GM10847 (cell line): ENCODE results near the gene SDSL.

Experiments
- POLR2A ChIP-seq: IDR thresholded peaks from 2 replicates; pipeline ENCODE4 v1.6.1; 2011; ENCODE audit not compliant: insufficient read length; ENCODE audit errors: extremely low read depth

SDSL gene

GRCh38 chr12:113422030-113422885 lies at the start of gene SDSL:
Gene SDSL, plus strand, starts transcription at chr12:113422380. Its CDS starts 5,603 bp downstream, at chr12:113427983.
- TF ChIP-seq POLR2A, result no peak

- no peak for TF ChIP-seq POLR2A
Observed at GRCh38 chr12:113373440-113373839, 48.7 kb upstream of the SDSL start.

- no peak for TF ChIP-seq POLR2A
Observed at GRCh38 chr12:113373969-113374368, 48.2 kb upstream of the SDSL start.

- TF ChIP-seq POLR2A, result no peak
Observed at GRCh38 chr12:113374823-113375428, 47.3 kb upstream of the SDSL start.

GRCh38 chr12:113378291-113378690 lies 43.9 kb upstream of the SDSL start:
- no peak for TF ChIP-seq POLR2A

- no peak for TF ChIP-seq POLR2A
Observed at GRCh38 chr12:113381220-113381619, 41.0 kb upstream of the SDSL start.

- TF ChIP-seq POLR2A, result no peak
Observed at GRCh38 chr12:113382206-113382605, 40.0 kb upstream of the SDSL start.

GRCh38 chr12:113384778-113385177 lies 37.4 kb upstream of the SDSL start:
- no peak for TF ChIP-seq POLR2A

GRCh38 chr12:113385282-113385882 lies 36.8 kb upstream of the SDSL start:
- no peak for TF ChIP-seq POLR2A

GRCh38 chr12:113386866-113387566 lies 35.2 kb upstream of the SDSL start:
- TF ChIP-seq POLR2A, result no peak

- TF ChIP-seq POLR2A, result no peak
Observed at GRCh38 chr12:113387631-113388030, 34.5 kb upstream of the SDSL start.

- TF ChIP-seq POLR2A, result no peak
Observed at GRCh38 chr12:113388351-113388750, 33.8 kb upstream of the SDSL start.

- TF ChIP-seq POLR2A, result no peak
Observed at GRCh38 chr12:113390064-113391043, 31.8 kb upstream of the SDSL start.

- no peak for TF ChIP-seq POLR2A
Observed at GRCh38 chr12:113391145-113391544, 31.0 kb upstream of the SDSL start.
